Neural progenitor cell (in vitro differentiated cells): Measurements from ENCODE around the gene INKA1. TPM values are rescaled to one million over a fixed set of nuclear protein-coding genes. Genes with fewer than 3 reads are reported as not detected.

ENCODE experiments used
- DNase-seq: peaks from one replicate; pipeline ENCODE4 v3.0.0-alpha.2; 2016; ENCODE audit warnings: low spot score
- H2AFZ ChIP-seq: fragments of 200-600 bp; sonication (generic); replicated peaks from 2 replicates; pipeline ENCODE4 v1.6.1; 2016; ENCODE audit warnings: antibody characterized with exemption
- H3F3A ChIP-seq: fragments of 200-600 bp; sonication (generic); 2 replicates; pipeline ENCODE4 v1.6.1; 2016; ENCODE audit warnings: antibody characterized with exemption, low read depth
- H3K27ac ChIP-seq: fragments of 200-600 bp; sonication (generic); 2 replicates; pipeline ENCODE4 v1.5.1; 2016; ENCODE audit warnings: mild to moderate bottlenecking
- H3K27me3 ChIP-seq: fragments of 200-600 bp; sonication (generic); 2 replicates; pipeline ENCODE4 v1.6.1; 2016; ENCODE audit warnings: mild to moderate bottlenecking, moderate library complexity
- H3K36me3 ChIP-seq: fragments of 200-600 bp; sonication (generic); 2 replicates; pipeline ENCODE4 v1.5.1; 2016
- H3K4me1 ChIP-seq: fragments of 200-600 bp; sonication (generic); 2 replicates; pipeline ENCODE4 v1.6.1; 2016; ENCODE audit warnings: mixed run types
- H3K4me2 ChIP-seq: fragments of 200-600 bp; sonication (generic); 2 replicates; pipeline ENCODE4 v1.6.1; 2016
- H3K4me3 ChIP-seq: fragments of 200-600 bp; sonication (generic); 2 replicates; pipeline ENCODE4 v1.5.1; 2016
- H3K79me2 ChIP-seq: fragments of 200-600 bp; sonication (generic); 2 replicates; pipeline ENCODE4 v1.6.1; 2016; ENCODE audit warnings: low read depth
- H3K9ac ChIP-seq: fragments of 200-600 bp; sonication (generic); 2 replicates; pipeline ENCODE4 v1.6.1; 2016
- H3K9me3 ChIP-seq: fragments of 200-600 bp; sonication (generic); 2 replicates; pipeline ENCODE4 v1.5.1; 2016; ENCODE audit warnings: low read depth
- H4K20me1 ChIP-seq: fragments of 200-600 bp; sonication (generic); 2 replicates; pipeline ENCODE4 v1.6.1; 2016; ENCODE audit warnings: low read depth
- H3K27ac Mint-ChIP-seq: 3 replicates; pipeline ENCODE4 v1.8.0; 2021; ENCODE audit warnings: mixed read lengths
- H3K27me3 Mint-ChIP-seq: 2 replicates; pipeline ENCODE4 v1.8.0; 2022; ENCODE audit warnings: low read depth, mild to moderate bottlenecking, inconsistent platforms, moderate library complexity, mixed read lengths; ENCODE audit not compliant: insufficient read depth
- H3K36me3 Mint-ChIP-seq: 3 replicates; pipeline ENCODE4 v1.8.0; 2021; ENCODE audit warnings: mixed read lengths
- H3K4me1 Mint-ChIP-seq: 3 replicates; pipeline ENCODE4 v1.8.0; 2021; ENCODE audit warnings: mixed read lengths
- H3K4me3 Mint-ChIP-seq: 3 replicates; pipeline ENCODE4 v1.8.0; 2021; ENCODE audit warnings: mild to moderate bottlenecking, moderate library complexity, mixed read lengths
- H3K9me3 Mint-ChIP-seq: 3 replicates; pipeline ENCODE4 v1.8.0; 2020; ENCODE audit warnings: mixed read lengths
- CTCF ChIP-seq: fragments of 200-600 bp; sonication (generic); IDR thresholded peaks from 2 replicates; pipeline ENCODE4 v1.5.1; 2017; ENCODE audit warnings: antibody characterized with exemption, mild to moderate bottlenecking
- EZH2 ChIP-seq: fragments of 200-600 bp; sonication (generic); IDR thresholded peaks from 2 replicates; pipeline ENCODE4 v1.6.1; 2017; ENCODE audit warnings: antibody characterized with exemption, mild to moderate bottlenecking, moderate library complexity
- EZH2phosphoT487 ChIP-seq: fragments of 200-600 bp; sonication (generic); IDR thresholded peaks from 2 replicates; pipeline ENCODE4 v1.6.1; 2017; ENCODE audit warnings: antibody characterized with exemption
- total RNA-seq: library from RNA; depleted of rRNA; stranded (reverse); fragments of >200 nt; gene quantifications from 2 replicates; pipeline ENCODE4 v1.2.3, GENCODE V29; 2015; ENCODE audit warnings: low replicate concordance

INKA1 gene
- total RNA-seq, 1 donor from 2014 or later = not detected

GRCh38 chr3:49792371-49793150 lies 10.5 kb upstream of the INKA1 start:
- no peak overlapping the region for H2AFZ ChIP-seq
- DNase-seq = no peak
- TF ChIP-seq CTCF (no peak), EZH2phosphoT487 (no peak), EZH2 (no peak)
- Mint-ChIP-seq H3K4me1 (peaks cover 16% of the 10 kb centered on the region), H3K27me3 (peaks cover 18% of the 10 kb centered on the region), H3K36me3 (no peaks in the 10 kb centered on the region), H3K27ac (peak overlapping the region; percentile 34), H3K4me3 (no peak overlapping the region), H3K9me3 (no peaks in the 10 kb centered on the region)
- no peak overlapping the region for H3K27ac ChIP-seq
- H3K9ac ChIP-seq = no peak overlapping the region
- H3K4me2 ChIP-seq = no peak overlapping the region
- no peaks in the 10 kb centered on the region for H3K79me2 ChIP-seq
- no peaks in the 10 kb centered on the region for H3K36me3 ChIP-seq
- H3K27me3 ChIP-seq = no peaks in the 10 kb centered on the region
- H3K4me1 ChIP-seq = no peaks in the 10 kb centered on the region
- H3K4me3 ChIP-seq = no peak overlapping the region
- H3K9me3 ChIP-seq = no peaks in the 10 kb centered on the region
- H3F3A ChIP-seq = no peaks in the 10 kb centered on the region
- H4K20me1 ChIP-seq = no peaks in the 10 kb centered on the region

GRCh38 chr3:49793486-49794085 lies 9.5 kb upstream of the INKA1 start:
- no peak overlapping the region for H3K4me3 ChIP-seq
- H3K79me2 ChIP-seq = no peaks in the 10 kb centered on the region
- Mint-ChIP-seq H3K9me3 (no peaks in the 10 kb centered on the region), H3K4me1 (peaks cover 16% of the 10 kb centered on the region), H3K4me3 (no peak overlapping the region), H3K27ac (no peak overlapping the region), H3K36me3 (no peaks in the 10 kb centered on the region), H3K27me3 (peaks cover 16% of the 10 kb centered on the region)
- no peaks in the 10 kb centered on the region for H3K4me1 ChIP-seq
- no peaks in the 10 kb centered on the region for H3K36me3 ChIP-seq
- no peak for DNase-seq
- no peaks in the 10 kb centered on the region for H3K9me3 ChIP-seq
- TF ChIP-seq EZH2phosphoT487 = no peak
- no peak for TF ChIP-seq EZH2
- TF ChIP-seq CTCF = no peak
- H4K20me1 ChIP-seq = no peaks in the 10 kb centered on the region
- H3K27me3 ChIP-seq = no peaks in the 10 kb centered on the region
- no peak overlapping the region for H3K4me2 ChIP-seq
- no peaks in the 10 kb centered on the region for H3F3A ChIP-seq
- H2AFZ ChIP-seq = no peak overlapping the region
- H3K27ac ChIP-seq = no peak overlapping the region
- H3K9ac ChIP-seq = no peak overlapping the region

- no peak for DNase-seq
- Histone ChIP-seq H3K4me3 (no peak overlapping the region), H2AFZ (no peak overlapping the region), H3K4me1 (no peaks in the 10 kb centered on the region), H3F3A (no peaks in the 10 kb centered on the region), H3K79me2 (no peaks in the 10 kb centered on the region), H3K36me3 (no peaks in the 10 kb centered on the region), H3K27ac (no peak overlapping the region), H3K27me3 (no peaks in the 10 kb centered on the region), H3K9me3 (no peaks in the 10 kb centered on the region), H4K20me1 (no peaks in the 10 kb centered on the region), H3K4me2 (no peak overlapping the region), H3K9ac (no peak overlapping the region)
- Mint-ChIP-seq H3K27me3 (peaks cover 16% of the 10 kb centered on the region), H3K36me3 (no peaks in the 10 kb centered on the region), H3K4me1 (peaks cover 16% of the 10 kb centered on the region), H3K4me3 (no peak overlapping the region), H3K27ac (no peak overlapping the region), H3K9me3 (no peaks in the 10 kb centered on the region)
- TF ChIP-seq EZH2 = no peak
- TF ChIP-seq EZH2phosphoT487 = no peak
- no peak for TF ChIP-seq CTCF
Measured at GRCh38 chr3:49794431-49794830, 8.6 kb upstream of the INKA1 start.
